ENCODE measurements around the gene SLC9A9. TPM values are rescaled to one million over a fixed set of nuclear protein-coding genes. Genes with fewer than 3 reads are reported as not detected.

SLC9A9 gene
- total RNA-seq, 2 experiments from 2014 or later: 12.2 TPM

DNA sequence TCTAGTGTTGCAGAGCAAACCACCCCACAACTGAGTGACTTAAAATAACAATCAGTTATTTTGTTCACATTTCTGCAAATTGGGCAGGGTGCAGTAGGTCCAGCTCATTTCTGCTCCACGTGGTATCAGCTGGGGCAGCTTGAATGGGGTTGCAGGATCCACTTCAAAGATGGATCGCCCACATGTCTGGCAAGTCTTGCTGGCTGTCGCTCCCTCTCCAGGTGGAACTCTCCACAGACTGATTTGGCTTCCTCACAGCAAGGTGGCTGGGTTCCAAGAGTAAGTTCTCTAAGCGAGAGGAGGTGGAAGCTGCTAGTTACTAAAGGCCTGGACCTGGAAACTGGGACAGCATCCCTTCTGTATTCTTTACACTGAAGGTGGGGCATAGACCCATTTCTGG lies 213.3 kb downstream of the SLC9A9 start:
- H3K9me3 ChIP-seq (ENCODE audit: control insufficient read depth in 1 of 2, insufficient read depth in 1 of 2, low read length in 2 of 2): peaks cover 3 to 24% of the 10 kb centered on the region in 2 experiments
- H3K36me3 ChIP-seq (ENCODE audit: insufficient read depth, low read length): no peaks in the 10 kb centered on the region
- TF ChIP-seq CTCF (IDR thresholded peaks at IDR 0.05): no peak
- Mint-ChIP-seq H3K36me3 (ENCODE audit: low read depth) (peaks cover 39% of the 10 kb centered on the region), H3K4me1 (ENCODE audit: low read depth) (no peaks in the 10 kb centered on the region), H3K9me3 (peaks cover 5% of the 10 kb centered on the region), H3K4me3 (no peak overlapping the region), H3K27me3 (no peaks in the 10 kb centered on the region), H3K27ac (no peak overlapping the region)
- ATAC-seq (ENCODE audit: poor library complexity) (no peak), DNase-seq (no peak)
- no peaks in the 10 kb centered on the region for H3K4me1 ChIP-seq (ENCODE audit: insufficient read depth, low read length)
- H3K4me3 ChIP-seq (ENCODE audit: low read length): no peak overlapping the region
- POLR2A ChIA-PET: no interaction called here
- no peaks in the 10 kb centered on the region for H3K27me3 ChIP-seq (ENCODE audit: control insufficient read depth in 1 of 2, insufficient read depth in 2 of 2, low read length in 2 of 2)
- CTCF ChIA-PET: no interaction called here
- intact Hi-C loops (cut with DNase I, micrococcal nuclease): no loop called here
- no peak overlapping the region for H3K27ac ChIP-seq (ENCODE audit: low read depth in 1 of 2, low read length in 2 of 2)

GRCh38 chr3:143634427-143634826 lies 213.8 kb downstream of the SLC9A9 start:
- Mint-ChIP-seq H3K4me1 (ENCODE audit: low read depth) (no peaks in the 10 kb centered on the region), H3K4me3 (no peak overlapping the region), H3K9me3 (peaks cover 5% of the 10 kb centered on the region), H3K27ac (no peak overlapping the region), H3K27me3 (no peaks in the 10 kb centered on the region), H3K36me3 (ENCODE audit: low read depth) (peaks cover 38% of the 10 kb centered on the region)
- peaks cover 0 to 24% of the 10 kb centered on the region in 2 experiments for H3K9me3 ChIP-seq (ENCODE audit: control insufficient read depth in 1 of 2, insufficient read depth in 1 of 2, low read length in 2 of 2)
- no peaks in the 10 kb centered on the region for H3K4me1 ChIP-seq (ENCODE audit: insufficient read depth, low read length)
- ChIA-PET CTCF (no interaction called here), POLR2A (no interaction called here)
- no peak overlapping the region for H3K4me3 ChIP-seq (ENCODE audit: low read length)
- no peak for TF ChIP-seq CTCF (IDR thresholded peaks at IDR 0.05)
- no peaks in the 10 kb centered on the region for H3K36me3 ChIP-seq (ENCODE audit: insufficient read depth, low read length)
- intact Hi-C loops (cut with DNase I, micrococcal nuclease): no loop called here
- no peaks in the 10 kb centered on the region for H3K27me3 ChIP-seq (ENCODE audit: control insufficient read depth in 1 of 2, insufficient read depth in 2 of 2, low read length in 2 of 2)
- ATAC-seq (ENCODE audit: poor library complexity) (no peak), DNase-seq (no peak)
- no peak overlapping the region for H3K27ac ChIP-seq (ENCODE audit: low read depth in 1 of 2, low read length in 2 of 2)

GRCh38 chr3:143633816-143634215 lies 214.5 kb downstream of the SLC9A9 start:
- Histone ChIP-seq H3K27ac (ENCODE audit: low read depth in 1 of 2, low read length in 2 of 2) (no peak overlapping the region), H3K9me3 (ENCODE audit: control insufficient read depth in 1 of 2, insufficient read depth in 1 of 2, low read length in 2 of 2) (peaks cover 0 to 24% of the 10 kb centered on the region in 2 experiments), H3K4me3 (ENCODE audit: low read length) (no peak overlapping the region), H3K36me3 (ENCODE audit: insufficient read depth, low read length) (no peaks in the 10 kb centered on the region), H3K4me1 (ENCODE audit: insufficient read depth, low read length) (no peaks in the 10 kb centered on the region), H3K27me3 (ENCODE audit: control insufficient read depth in 1 of 2, insufficient read depth in 2 of 2, low read length in 2 of 2) (no peaks in the 10 kb centered on the region)
- ATAC-seq (ENCODE audit: poor library complexity) (no peak), DNase-seq (no peak)
- H3K36me3 Mint-ChIP-seq (ENCODE audit: low read depth): peaks cover 32% of the 10 kb centered on the region
- intact Hi-C loops (cut with DNase I, micrococcal nuclease): no loop called here
- no peaks in the 10 kb centered on the region for H3K4me1 Mint-ChIP-seq (ENCODE audit: low read depth)
- H3K27ac Mint-ChIP-seq: no peak overlapping the region
- no peak overlapping the region for H3K4me3 Mint-ChIP-seq
- no peaks in the 10 kb centered on the region for H3K27me3 Mint-ChIP-seq
- H3K9me3 Mint-ChIP-seq: no peaks in the 10 kb centered on the region
- POLR2A ChIA-PET: interaction anchor here (0.7 kb wide), 1 partner anchor 24 kb away, joined by 3 read pairs; no protein-coding TSS in a partner anchor
- CTCF ChIA-PET: no interaction called here
- TF ChIP-seq CTCF (IDR thresholded peaks at IDR 0.05): no peak

Data from CD4-positive, alpha-beta T cell (primary cell).